ENCODE data around the gene CAMK2B.

CAMK2B gene

DNA sequence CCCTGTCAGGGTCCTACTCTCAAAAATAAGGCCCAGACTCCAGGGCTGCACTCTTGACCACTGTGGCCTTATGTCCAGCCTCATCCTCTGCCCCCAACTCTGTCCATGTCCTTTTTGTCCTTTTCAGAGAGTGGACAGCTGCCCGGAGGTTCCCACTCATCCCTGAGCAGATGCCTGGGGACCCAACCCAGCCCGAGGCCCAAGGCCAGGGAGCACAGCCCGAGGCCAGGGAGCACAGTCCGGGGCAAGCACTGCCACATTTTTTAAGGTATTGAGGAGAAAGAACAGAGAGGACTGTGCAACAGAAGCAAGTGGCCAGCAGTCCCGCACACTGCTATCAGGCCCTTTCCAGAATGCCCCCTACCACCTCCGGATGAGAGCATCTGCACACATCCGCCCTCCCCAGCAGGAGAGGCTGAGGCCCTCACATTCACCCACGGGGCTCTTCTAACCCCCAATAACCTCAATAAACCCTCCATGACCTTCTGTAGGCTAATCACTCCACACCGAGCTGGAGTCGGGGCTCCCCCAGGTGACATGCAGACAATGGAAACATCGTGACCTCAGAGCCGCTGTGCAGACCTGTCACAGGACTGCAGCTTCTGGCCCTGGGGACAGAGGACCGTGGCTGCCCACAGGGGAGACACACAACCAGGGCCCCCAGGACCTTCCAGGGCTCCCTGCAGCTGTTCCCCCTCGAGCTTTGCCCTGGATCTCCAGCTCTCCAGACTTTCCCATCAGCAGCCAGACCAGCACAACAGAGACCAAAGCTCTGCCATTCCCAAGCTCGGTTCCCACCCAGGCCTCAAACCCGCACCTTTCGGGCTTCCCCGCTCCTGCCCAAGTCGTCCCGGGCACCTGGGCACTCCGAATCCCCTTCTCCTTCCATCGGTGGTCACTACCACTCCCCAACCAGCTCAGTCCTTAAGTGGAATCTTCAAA lies 51.4 kb downstream of the CAMK2B start:
- no peak for DNase-seq (ENCODE audit: low read depth)

DNA sequence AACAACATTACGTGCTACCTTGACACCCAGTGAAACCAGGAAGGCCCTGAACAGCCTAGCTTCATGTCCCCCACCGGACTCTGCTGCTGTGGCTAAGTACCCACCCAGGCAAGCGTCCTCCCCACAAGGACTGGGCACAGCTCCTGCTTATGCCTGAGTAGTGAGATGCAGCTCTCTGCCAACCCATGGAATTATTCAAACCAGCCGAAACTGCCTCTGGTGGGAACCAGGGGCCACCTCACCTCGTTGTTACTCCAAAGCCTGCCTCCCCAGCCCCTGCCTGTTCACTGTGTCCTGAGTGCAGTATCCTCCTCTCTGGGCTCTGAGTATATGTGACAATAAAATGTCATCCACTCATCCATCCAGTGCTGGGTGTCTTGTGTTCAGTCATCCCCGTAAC lies 52.4 kb downstream of the CAMK2B start:
- DNase-seq (ENCODE audit: low read depth), result no peak

DNA sequence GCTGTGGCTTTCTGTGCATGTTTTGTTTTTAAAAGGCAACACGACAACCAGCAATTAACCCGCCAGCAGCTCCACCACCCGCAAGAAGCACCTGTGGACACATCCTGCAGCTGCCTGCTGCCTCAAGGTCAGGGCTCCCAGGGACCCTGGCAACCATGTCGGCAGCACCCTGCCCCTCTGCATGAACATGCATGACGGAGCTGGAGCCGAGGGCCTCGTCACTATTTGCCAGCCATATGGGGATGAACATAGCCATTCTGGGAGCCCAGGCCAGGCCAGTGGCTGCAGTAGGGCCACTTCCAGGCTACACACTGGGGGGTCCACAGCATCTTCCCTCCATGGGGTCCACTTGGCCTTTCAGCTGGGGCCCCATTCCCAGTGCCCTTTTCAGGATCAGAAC lies 52.9 kb downstream of the CAMK2B start:
- no peak for DNase-seq (ENCODE audit: low read depth)

DNA sequence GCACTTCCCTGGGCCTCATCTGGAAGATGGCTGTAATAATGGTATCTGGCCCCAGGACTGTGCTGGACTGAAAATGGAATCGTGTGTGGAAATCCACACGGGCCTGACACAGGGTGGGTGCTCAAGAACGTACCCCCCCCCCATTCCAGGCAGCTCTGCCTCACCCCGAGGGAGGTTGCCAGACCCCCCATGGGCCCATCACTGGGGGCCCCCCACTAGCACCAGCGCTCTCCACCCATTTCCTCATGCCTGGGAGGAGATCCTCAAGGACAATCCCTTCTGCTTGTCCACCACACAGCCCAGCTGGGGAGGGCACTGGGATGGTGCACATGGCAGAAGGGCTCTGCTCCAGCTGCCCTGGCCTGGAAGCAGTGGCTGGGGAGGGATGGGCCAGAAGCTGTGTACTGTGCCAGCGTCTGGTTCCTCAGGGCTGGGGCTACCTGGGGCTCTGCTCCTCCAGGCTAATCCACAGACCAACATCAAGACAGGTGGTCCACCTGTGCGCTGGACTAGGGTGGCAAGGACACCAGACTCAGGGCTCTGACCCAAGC lies 55.4 kb downstream of the CAMK2B start:
- no peak for DNase-seq (ENCODE audit: low read depth)

DNA sequence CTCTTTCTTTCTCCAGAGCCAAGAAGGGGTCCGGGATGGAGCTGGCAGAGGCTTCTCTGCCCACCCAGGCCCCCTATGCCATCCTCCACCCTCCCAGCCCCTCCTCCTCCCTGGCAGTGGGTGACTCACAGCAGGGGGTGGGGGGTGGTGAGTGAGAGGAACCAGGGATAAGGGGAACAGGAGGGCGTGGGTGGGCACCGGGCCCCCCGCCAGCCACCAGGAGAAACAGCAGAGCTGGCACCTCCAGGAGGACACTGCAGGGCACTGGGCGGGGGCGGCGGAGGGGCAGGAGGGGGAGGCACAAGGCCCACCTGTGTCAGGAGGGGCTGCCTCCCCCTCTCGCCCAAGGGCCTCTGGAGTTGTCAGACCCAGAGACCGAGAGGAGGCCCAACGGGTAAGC lies 56.0 kb downstream of the CAMK2B start:
- no peak for DNase-seq (ENCODE audit: low read depth)

DNA sequence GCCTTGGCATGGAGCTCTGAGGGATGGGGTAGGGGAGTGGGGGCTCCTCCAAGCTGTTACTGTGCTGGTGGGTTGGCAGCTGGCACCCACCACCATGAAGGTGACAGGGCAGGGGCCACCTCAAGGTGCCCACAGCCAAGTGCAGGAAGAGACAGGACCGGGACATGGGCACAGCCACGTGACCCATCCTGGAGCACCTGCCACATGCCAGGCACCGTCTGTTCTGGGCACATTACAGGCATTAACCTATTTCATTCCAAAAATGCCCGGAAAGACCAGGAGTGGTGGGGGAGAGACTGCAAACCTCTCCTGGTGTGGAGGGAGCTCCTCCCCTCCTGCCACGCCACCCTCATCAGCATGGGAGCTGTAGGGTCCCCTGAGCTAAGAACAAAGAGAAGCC lies 56.7 kb downstream of the CAMK2B start:
- no peak for DNase-seq (ENCODE audit: low read depth)

DNA sequence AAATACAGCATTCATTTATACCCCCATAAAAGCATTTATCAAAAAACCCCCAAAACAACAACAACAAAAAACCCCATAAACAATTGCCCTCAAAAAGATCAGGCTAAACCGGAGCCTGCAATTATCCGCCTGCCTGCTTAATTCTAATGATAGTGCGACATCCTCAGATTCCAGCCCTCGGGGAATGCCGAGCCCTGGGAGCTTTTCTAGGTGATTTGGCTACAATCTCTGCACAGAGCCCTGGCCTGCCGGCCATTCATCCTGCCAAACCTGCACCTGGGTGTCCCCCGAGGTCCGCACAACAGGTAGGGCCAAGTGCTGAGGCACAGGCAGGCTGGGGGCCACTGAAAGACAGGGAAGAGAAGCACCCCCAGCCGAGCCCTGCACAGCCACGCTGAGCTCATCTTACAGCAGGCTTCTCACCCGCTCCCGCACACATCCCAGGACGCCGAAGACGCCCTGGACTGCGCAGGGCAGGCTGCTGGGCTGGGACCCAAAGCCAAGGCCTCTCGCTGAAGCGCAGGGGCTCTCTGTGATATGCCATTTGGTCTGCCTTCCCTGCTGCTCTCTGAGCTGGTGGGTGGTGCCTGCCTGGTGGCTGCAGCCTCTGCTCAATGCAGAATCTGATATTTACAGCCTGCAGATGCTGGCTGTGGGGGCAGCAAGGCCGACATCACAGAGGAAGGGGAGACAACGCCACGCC lies 57.5 kb downstream of the CAMK2B start:
- DNase-seq (ENCODE audit: low read depth), result no peak

DNA sequence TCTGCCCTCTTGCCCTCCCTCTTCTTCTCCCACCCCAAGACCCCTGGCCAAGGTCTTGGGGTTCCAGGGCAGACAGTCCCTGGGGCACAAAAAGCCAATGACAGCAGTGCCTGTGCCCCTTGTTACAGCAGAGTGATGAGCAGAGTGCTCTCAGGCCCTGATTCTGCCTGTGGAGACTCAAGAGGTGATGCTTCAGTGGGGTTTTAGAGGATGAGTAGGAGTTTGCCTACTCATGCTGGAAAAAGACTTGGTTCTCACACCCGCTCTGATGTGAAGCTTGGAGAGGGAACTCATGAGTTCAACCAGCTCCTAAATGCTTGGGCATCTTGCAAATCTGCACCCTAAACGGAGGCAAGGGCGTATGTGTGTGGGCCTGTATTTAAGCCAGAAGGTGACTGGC lies 58.2 kb downstream of the CAMK2B start:
- DNase-seq (ENCODE audit: low read depth), result no peak

DNA sequence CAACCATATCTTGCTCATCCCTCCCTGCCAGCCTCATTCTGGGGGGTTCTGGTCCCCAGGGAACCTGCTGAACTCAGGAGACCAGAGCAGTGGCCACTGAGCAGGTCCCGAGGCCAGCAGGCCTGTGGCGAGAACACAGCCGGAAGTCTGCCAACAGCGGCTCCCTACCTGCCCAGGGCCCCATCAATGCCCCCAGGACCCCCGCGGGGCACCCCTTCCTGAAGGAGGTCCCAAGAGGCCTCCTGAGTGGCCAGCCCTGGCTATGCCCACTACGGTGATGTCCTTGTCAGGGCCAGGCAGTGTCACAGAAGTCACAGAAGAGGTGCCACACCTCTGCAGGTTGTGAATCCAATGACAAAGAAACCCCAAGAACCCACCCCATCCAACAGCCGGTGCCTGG lies 58.9 kb downstream of the CAMK2B start:
- DNase-seq (ENCODE audit: low read depth), result no peak

DNA sequence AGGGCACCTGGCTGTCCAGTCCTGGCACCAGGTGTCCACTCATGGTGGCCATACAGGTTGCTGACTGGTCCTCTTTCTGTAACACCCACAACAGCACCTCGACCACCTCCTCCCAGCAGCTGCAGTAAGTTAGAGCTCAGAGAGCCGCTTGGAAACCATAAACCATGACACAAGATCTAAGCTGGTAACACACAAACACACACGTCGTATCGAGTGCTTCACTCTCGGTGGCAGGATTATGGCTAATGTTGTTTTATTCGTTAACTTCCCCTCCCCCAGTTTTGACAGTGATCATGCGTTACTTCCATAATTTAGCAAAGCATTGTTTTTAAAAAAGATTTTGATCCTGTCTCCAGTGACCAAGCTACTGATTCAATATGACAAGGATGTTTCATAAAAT lies 59.7 kb downstream of the CAMK2B start:
- no peak for DNase-seq (ENCODE audit: low read depth)

DNA sequence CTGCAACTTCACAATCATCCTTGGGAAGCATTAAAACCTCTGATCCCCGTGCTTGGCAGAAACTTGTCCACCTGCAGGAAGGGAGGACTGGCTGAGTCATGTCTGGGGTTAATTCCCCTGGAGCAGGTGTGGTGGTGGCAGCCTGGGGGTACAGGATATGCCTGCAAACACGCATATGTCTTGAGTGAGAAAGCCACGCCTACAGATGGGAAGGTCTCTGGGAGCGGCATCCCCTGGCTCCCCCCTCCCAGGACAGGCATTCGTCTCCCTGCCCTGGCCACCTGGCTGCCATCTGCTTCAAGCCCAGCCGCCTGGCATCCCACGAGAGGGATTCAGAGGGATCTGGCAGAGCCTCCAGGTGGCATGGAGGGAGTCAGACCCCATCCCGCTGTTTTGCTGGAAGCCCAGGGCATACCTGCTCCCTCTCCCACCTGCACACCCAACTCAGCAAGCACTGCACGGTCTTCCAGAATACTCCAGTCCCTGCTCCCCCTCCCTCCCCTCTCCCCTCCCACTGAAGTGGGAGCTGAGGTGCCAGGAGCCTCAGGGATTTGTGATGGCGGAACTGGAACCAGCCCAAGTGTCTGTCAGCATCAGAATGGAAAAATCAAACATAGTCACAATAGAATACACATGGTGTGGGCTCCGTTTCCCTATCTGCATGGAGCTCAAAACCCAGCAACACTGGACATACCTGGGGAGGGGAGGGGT lies 61.0 kb downstream of the CAMK2B start:
- no peak for DNase-seq (ENCODE audit: low read depth)

DNA sequence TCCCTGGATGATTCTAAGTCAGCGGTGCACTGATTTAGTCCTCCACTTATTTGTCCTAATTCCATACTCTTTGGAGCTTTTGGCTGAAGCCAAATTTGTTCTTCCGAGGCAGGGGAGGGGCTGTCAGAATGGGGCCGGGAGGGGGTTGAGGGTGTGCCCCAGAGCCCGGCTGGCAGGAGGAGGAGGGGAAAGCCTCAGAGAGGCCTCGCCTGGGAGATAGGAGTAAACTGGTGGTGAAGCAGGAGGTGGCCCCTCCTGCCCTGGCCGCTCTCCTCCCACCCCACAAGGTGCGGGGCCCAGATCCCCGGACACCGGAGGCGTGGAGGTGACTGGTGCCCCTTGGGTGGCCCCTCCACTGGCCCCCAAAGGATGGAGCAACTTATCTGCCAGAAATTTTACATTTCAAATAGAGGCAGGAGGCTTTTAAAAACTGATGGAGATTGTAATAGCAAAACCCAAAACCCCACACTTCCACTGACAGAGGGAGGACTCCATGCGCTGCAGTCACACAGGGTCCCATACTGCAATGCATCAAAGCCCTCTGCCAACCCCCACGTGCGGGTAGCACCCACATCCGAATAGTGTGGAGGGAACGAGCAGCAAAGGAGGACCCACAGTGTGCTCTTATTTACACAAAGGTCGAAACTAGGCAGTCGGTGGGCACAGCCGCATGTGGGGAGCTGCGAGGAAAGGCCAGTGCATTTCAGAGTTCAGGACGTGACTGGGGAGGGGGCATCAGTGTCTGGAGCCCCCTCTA lies 61.9 kb downstream of the CAMK2B start:
- DNase-seq (ENCODE audit: low read depth), result no peak

DNA sequence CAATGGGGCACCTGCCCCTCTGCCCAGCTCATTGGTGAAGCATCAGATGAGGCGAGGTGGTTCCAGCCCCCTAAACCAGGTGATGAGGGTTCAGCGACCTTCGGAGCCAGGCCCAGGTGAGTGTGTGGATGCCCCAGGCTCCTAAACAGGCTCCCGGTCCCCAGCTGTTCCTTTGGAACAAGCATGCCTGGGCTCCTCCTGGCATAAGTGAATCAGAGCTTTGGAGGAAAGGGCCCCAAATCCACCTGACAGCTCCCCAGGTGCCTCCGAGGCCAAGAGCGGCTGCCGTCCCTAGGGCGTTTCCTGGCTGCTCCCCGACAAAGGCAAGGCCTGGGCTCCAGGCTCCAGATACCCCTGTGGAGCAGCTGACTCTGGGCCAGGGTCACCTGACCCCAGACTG lies 63.4 kb downstream of the CAMK2B start:
- DNase-seq (ENCODE audit: low read depth), result no peak

DNA sequence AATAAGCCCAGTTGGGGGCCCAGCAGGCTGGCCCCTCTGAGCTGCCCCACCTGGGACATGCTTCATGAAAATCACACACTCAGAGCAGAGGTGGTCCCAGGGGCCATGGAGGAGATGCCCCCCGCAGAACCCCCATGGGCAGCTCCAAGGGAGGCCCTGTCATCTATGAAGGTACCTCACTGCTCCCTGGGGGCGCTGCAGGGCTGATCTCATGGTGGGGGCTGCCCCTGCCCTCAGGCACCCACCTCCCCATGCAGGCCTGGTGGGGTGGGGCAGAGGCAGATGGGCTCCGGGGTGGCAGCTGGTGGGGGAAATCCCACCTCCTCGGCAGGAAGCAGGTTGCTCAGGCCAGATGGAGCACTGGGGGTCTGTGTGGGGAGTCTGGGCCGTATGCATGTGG lies 64.2 kb downstream of the CAMK2B start:
- DNase-seq (ENCODE audit: low read depth), result no peak

DNA sequence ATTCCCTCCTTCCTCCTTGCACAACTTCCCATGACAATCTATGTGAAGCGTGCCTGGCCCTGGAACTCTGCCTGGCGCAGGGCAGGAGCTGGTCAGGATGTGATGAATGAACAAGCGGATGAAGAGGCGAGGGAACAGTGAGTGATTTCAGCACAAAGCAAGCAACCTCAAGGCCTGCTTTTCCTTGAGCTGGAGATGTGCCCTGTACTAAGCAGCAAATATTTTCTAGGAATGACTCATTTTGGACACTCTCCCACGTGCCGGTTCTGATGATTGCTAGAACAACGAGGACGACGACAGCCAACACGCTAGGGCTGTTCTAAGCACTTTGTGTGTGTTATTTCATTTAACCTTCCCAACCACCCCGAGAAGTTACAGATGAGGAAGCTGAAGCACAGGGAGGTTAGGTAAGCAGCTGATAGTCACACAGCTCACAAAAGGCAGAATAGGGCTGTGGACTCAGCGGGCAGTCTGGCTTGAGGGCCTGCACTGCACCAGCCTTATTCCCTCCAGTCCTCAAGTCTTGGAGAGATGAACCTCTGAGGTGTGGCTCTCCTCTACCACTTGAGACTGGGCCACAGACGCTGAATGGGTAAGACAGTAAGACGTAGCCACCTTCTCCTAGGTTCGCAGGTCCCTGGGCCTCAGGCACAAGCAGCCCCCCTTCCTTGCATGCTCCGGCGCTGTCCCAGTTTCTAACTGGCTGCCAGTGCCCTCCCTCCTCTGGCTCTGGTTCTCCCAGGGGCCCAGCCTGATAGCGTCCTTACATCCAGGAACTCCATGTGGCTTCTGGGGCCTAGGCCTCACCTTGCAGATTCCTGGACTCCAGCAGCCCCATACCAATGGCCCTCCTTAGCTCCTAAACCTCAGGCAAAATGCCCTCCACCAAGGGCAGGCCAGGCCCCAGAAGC lies 65.6 kb downstream of the CAMK2B start:
- no peak for DNase-seq (ENCODE audit: low read depth)

DNA sequence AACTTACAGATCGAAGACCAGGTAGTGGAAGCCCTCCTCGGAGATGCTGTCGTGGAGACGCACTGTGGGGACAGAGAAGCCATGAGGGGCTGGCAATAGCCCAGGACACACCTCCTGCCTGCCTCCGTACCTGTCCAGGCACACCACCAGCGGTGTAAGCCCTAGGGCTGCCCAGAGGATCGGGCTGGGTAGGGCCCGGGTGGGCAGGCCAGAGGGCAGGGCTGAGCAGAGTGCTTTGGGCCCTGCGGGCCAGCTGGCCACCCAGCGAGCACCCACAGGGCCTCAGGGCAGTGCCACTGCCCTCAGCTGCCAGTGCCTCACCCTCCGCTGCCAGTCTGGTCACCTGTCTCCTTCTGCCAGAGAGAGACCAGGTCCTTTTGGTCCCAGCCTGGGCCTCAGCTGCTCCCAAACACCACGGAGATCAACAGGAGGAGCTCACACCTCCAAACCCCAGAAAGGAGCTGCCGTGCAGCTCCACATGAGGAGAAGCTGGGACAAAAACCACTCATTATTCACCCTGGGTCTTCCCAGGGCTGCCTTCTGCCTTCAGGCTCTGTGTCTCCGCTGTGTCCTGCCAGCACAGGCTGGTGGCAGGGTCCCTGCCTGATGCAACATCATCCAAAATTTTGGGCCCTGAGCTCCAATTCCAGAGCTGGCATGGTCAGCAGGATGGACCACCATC lies 66.4 kb downstream of the CAMK2B start:
- no peak for DNase-seq (ENCODE audit: low read depth)

DNA sequence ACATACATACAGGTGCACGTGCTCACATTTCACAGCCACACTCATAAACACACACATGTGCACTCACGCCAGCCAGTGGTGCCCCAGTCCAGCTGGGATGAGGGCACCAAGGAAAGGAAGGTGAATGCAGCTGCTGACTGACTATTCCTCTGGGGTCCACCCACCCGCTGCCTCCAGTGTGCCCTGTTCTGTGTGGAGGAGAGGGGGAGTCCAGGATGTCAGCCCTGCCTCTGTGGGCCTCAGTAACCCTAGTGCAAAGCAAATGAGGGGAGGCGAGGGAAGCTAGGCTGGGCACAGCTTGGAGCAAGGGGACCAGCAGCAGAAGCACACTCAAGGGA lies 67.0 kb downstream of the CAMK2B start:
- DNase-seq (ENCODE audit: low read depth), result no peak

DNA sequence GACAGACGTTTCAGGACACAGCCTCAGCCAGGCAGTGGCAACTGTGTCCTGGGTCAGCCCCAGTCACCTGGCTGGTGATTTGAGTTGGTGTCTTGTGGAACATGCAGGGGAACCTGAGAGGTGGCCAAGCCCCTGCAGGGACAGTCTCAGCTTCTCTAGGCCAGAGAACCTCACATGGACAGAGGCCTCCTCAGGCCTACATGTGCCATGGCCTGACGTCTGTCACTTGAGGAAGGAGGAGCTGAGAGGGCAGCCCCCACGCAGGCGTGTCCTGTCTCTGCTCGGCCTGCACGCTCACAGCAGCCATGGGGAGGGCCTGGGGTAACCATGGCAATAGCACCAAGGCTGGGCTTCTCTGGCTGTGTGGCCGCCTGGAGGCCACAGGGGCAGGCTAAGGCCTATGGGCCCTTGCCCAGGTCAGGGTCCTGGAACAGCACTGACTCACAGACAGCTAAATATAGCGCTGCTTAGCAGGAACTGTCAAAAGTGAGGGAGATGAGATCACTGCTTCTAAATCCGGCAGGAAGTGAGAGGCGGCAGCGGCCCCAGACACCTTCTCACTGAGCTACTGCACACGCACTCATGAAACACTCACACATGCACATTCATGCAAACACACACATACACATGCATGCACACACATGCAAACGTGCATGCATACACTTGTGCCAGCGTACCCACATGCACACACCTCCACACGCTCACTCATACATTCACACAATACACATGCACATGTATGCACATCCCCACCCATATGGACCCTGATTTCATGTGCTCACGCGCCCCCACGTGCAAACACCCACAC lies 67.6 kb downstream of the CAMK2B start:
- peak; percentile 8 for DNase-seq (ENCODE audit: low read depth)

DNA sequence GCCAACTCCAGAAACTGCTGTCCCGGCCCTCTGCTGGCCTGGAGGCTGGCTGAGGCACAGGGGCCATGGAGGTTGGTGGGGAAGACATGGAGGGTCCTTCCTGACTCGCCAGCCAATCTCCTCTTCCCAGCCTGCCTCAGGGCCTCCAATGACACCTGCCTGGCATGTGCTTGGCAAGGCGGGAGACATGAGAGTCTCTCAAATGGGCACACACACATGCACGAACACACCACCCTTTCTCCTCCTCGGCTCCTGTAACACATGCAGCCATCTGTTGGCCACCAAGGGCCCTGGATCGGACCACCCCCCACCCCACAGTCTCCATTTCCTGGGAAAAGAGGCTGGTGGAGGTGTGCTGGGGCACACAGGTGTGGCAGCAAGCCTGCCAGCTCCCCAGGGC lies 68.2 kb downstream of the CAMK2B start:
- DNase-seq (ENCODE audit: low read depth), result no peak
